Suprapubic skin (tissue), 4 donors: ENCODE measurements around the gene PLXNB3. TPM values are rescaled to one million over a fixed set of nuclear protein-coding genes. Genes with fewer than 3 reads are reported as not detected.
"Not testable (repeated sequence)": the region's sequence is repeated elsewhere in the genome, so short reads cannot be mapped to it uniquely, and the experiment has no call there.

Experiments
- DNase-seq, 2 donors: peaks; one replicate each; pipeline ENCODE4 v3.0.0-alpha.2; 2019; ENCODE audit warnings: low spot score in 2 of 2
- H3K27ac ChIP-seq: fragments of 200-600 bp; sonication (generic); one replicate; pipeline ENCODE4 v1.5.1; 2019
- H3K27me3 ChIP-seq: fragments of 200-600 bp; sonication (generic); one replicate; pipeline ENCODE4 v1.5.1; 2019
- H3K36me3 ChIP-seq: fragments of 200-600 bp; sonication (generic); one replicate; pipeline ENCODE4 v1.5.1; 2019
- H3K4me1 ChIP-seq: fragments of 200-600 bp; sonication (generic); one replicate; pipeline ENCODE4 v1.5.1; 2019
- H3K4me3 ChIP-seq: fragments of 200-600 bp; sonication (generic); one replicate; pipeline ENCODE4 v1.5.1; 2019; ENCODE audit warnings: mild to moderate bottlenecking
- H3K9me3 ChIP-seq: fragments of 200-600 bp; sonication (generic); one replicate; pipeline ENCODE4 v1.5.1; 2019
- CTCF ChIP-seq, 2 donors: fragments of 200-600 bp in 1 of 2; fragments of 450-650 bp in 1 of 2; sonication (generic) in 1 of 2; IDR thresholded peaks; one replicate each; pipeline ENCODE4 v1.5.1; 2016 to 2019; ENCODE audit warnings: antibody characterized with exemption in 2 of 2, mild to moderate bottlenecking in 1 of 2, moderate library complexity in 1 of 2
- EP300 ChIP-seq: sonication (generic); formaldehyde crosslinking; IDR thresholded peaks from one replicate; pipeline ENCODE4 v1.6.1; 2017; ENCODE audit warnings: antibody characterized with exemption
- POLR2A ChIP-seq, 2 donors: fragments of 450-650 bp; IDR thresholded peaks; one replicate each; pipeline ENCODE4 v1.6.1; 2017; ENCODE audit warnings: antibody characterized with exemption in 2 of 2, mild to moderate bottlenecking in 2 of 2, moderate library complexity in 2 of 2
- POLR2AphosphoS5 ChIP-seq, 3 donors: sonication (generic); formaldehyde crosslinking; IDR thresholded peaks; one replicate each; pipeline ENCODE4 v1.6.1; 2017; ENCODE audit warnings: antibody characterized with exemption in 3 of 3
- WGBS: methylation state at CpG from one replicate; pipeline ENCODE4 v1.1.5; 2018; 5-methylcytosine and 5-hydroxymethylcytosine counted together
- total RNA-seq, 4 donors: library from RNA; depleted of rRNA; stranded (reverse); fragments of >200 nt; gene quantifications; one replicate each; pipeline ENCODE4 v1.1.0, GENCODE V29; 2016

PLXNB3 gene
- total RNA-seq, 4 donors from 2014 or later = 13.5 to 23.9 (median 19.8) TPM

GRCh38 chrX:153736871-153737441 is 27.1 kb upstream of the PLXNB3 start:
- H3K4me1 ChIP-seq = peaks cover 2% of the 10 kb centered on the region
- no peak for TF ChIP-seq POLR2AphosphoS5 (IDR thresholded peaks at IDR 0.05)
- TF ChIP-seq CTCF (IDR thresholded peaks at IDR 0.05) = no peak
- TF ChIP-seq EP300 = no peak
- TF ChIP-seq POLR2A (IDR thresholded peaks at IDR 0.05) = no peak
- 86% methylated on average over 6 of the region's 15 CpGs for WGBS

GRCh38 chrX:153738056-153738605 is 25.9 kb upstream of the PLXNB3 start:
- TF ChIP-seq EP300 (no peak), POLR2A (IDR thresholded peaks at IDR 0.05) (no peak), POLR2AphosphoS5 (IDR thresholded peaks at IDR 0.05) (no peak)
- H3K27ac ChIP-seq = no peak overlapping the region
- H3K4me3 ChIP-seq = no peak overlapping the region
- H3K9me3 ChIP-seq = no peaks in the 10 kb centered on the region
- peak in 1 of 2 donors; percentile 45 for DNase-seq
- H3K36me3 ChIP-seq = no peaks in the 10 kb centered on the region
- H3K27me3 ChIP-seq = no peaks in the 10 kb centered on the region
- H3K4me1 ChIP-seq = peaks cover 6% of the 10 kb centered on the region
- WGBS = 90% methylated on average over 6 of the region's 27 CpGs

More at GRCh38 chrX:153736871-153737441, 27.1 kb upstream of the PLXNB3 start:
- DNase-seq = no peak
- Histone ChIP-seq H3K27me3 (no peaks in the 10 kb centered on the region), H3K4me3 (no peak overlapping the region), H3K36me3 (no peaks in the 10 kb centered on the region), H3K27ac (no peak overlapping the region), H3K9me3 (no peaks in the 10 kb centered on the region)

GRCh38 chrX:153739754-153740486 is 24.1 kb upstream of the PLXNB3 start:
- 86% methylated on average over 22 of the region's 29 CpGs for WGBS
- DNase-seq = peak in 1 of 2 donors; percentile 52
- TF ChIP-seq POLR2A (IDR thresholded peaks at IDR 0.05) = no peak
- TF ChIP-seq POLR2AphosphoS5 (IDR thresholded peaks at IDR 0.05) = no peak
- TF ChIP-seq CTCF (IDR thresholded peaks at IDR 0.05) = no peak
- no peaks in the 10 kb centered on the region for H3K36me3 ChIP-seq
- peaks cover 15% of the 10 kb centered on the region for H3K4me1 ChIP-seq
- H3K27ac ChIP-seq = no peak overlapping the region
- H3K27me3 ChIP-seq = no peaks in the 10 kb centered on the region
- H3K4me3 ChIP-seq = no peak overlapping the region
- no peaks in the 10 kb centered on the region for H3K9me3 ChIP-seq

GRCh38 chrX:153740631-153741222 is 23.3 kb upstream of the PLXNB3 start:
- WGBS = 83% methylated on average over 7 of the region's 16 CpGs
- Histone ChIP-seq H3K27ac (no peak overlapping the region), H3K36me3 (no peaks in the 10 kb centered on the region), H3K9me3 (no peaks in the 10 kb centered on the region), H3K4me3 (no peak overlapping the region), H3K27me3 (no peaks in the 10 kb centered on the region), H3K4me1 (peaks cover 15% of the 10 kb centered on the region)
- TF ChIP-seq CTCF (IDR thresholded peaks at IDR 0.05) = no peak
- no peak for TF ChIP-seq POLR2AphosphoS5 (IDR thresholded peaks at IDR 0.05)
- DNase-seq = peak in 1 of 2 donors; percentile 44

GRCh38 chrX:153741446-153741845 is 22.6 kb upstream of the PLXNB3 start:
- DNase-seq = peak in 1 of 2 donors; percentile 48
- Histone ChIP-seq H3K9me3 (no peaks in the 10 kb centered on the region), H3K4me1 (peaks cover 15% of the 10 kb centered on the region), H3K36me3 (no peaks in the 10 kb centered on the region), H3K27me3 (no peaks in the 10 kb centered on the region), H3K27ac (no peak overlapping the region), H3K4me3 (no peak overlapping the region)
- WGBS = 93% methylated on average over 3 of the region's 14 CpGs
- no peak for TF ChIP-seq EP300
- TF ChIP-seq POLR2AphosphoS5 (IDR thresholded peaks at IDR 0.05) = no peak
- TF ChIP-seq POLR2A (IDR thresholded peaks at IDR 0.05) = no peak
- no peak for TF ChIP-seq CTCF (IDR thresholded peaks at IDR 0.05)

- peak in 1 of 2 donors; percentile 44 for DNase-seq
- not testable (repeated sequence) for H3K36me3 ChIP-seq, H3K27me3 ChIP-seq, H3K4me3 ChIP-seq, H3K27ac ChIP-seq, H3K9me3 ChIP-seq
- H3K4me1 ChIP-seq = peaks cover 15% of the 10 kb centered on the region
- 92% methylated on average over 13 of the region's 14 CpGs for WGBS
Observed at GRCh38 chrX:153742111-153742510, 21.9 kb upstream of the PLXNB3 start.

GRCh38 chrX:153742796-153743467 is 21.1 kb upstream of the PLXNB3 start:
- H3K9me3 ChIP-seq, H3K36me3 ChIP-seq, H3K27me3 ChIP-seq, DNase-seq, H3K27ac ChIP-seq: not testable (repeated sequence)
- peak overlapping the region; percentile 20 for H3K4me3 ChIP-seq
- H3K4me1 ChIP-seq = peaks cover 15% of the 10 kb centered on the region
- 87% methylated on average over 12 of the region's 32 CpGs for WGBS

- H3K36me3 ChIP-seq, H3K27ac ChIP-seq, H3K9me3 ChIP-seq, H3K27me3 ChIP-seq: not testable (repeated sequence)
- DNase-seq = peak in 1 of 2 donors; percentile 87
- Histone ChIP-seq H3K4me1 (peaks cover 15% of the 10 kb centered on the region), H3K4me3 (peak overlapping the region; percentile 20)
- WGBS = 46% methylated on average over 5 of the region's 35 CpGs
Observed at GRCh38 chrX:153743468-153744209, 20.4 kb upstream of the PLXNB3 start.
